Measurements from ENCODE around the gene AKR1D1.
"Not testable (repeated sequence)": the region's sequence is repeated elsewhere in the genome, so short reads cannot be mapped to it uniquely, and the experiment has no call there.

The AKR1D1 gene

DNA sequence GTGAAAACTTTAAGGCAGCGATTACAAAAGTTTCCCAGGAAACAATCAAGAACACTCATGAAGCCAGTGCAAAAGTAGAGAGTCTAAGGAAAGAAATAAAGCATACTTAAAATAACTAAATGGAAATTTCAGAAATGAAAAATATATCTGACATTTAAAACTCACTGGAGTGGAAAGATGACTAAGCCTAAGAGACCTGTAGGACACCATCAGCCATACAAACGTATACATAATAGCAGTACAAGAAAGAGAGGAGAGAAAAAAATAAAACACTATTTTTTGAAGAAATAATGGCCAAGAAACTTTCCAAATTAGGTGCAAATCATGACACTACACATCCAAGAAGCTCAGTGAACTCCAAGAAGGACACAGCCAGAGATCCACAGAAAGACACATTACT is 5.4 kb upstream of the AKR1D1 start:
- DNase-seq (ENCODE audit: extremely low spot score, insufficient read length, low read depth): no peak
- no peak for FAIRE-seq

DNA sequence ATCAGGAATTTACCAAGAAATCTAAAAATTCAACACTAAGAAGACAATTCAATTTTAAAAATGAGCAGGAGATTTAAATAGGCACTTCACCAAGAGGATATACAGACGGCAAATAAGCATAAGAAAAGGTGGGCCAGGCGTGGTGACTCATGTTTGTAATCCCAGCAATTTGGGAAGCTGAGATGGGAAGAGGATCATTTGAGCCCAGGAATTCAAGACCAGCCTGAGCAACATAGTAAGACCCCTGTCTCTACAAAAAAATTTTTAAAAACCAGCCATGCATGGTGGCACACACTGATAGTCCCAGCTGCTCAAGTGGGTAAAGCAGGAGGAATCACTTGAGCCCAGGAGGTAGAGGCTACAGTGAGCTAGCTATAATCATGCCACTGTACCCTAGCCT is 3.5 kb upstream of the AKR1D1 start:
- FAIRE-seq: no peak
- DNase-seq (ENCODE audit: extremely low spot score, insufficient read length, low read depth): no peak

DNA sequence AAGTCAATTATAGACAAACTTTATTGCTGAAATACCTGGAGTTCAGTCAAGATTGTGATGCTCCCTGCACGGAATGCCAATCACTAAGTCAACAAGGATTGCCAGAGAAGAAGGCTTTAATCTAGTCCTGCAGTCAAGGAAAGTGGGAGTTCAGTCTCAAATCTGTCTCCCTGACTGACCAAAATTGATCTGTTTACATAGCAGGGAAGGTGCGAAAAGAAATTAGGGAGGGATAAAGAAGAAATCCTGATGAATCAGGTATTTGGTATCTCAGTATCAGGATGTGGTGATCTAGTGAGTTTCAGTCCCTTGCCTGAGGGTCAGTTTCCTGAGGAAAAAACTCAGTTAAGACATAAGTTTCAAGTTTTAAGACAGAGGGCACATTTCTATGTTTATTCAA is 2.1 kb upstream of the AKR1D1 start:
- DNase-seq (ENCODE audit: extremely low spot score, insufficient read length, low read depth) (no peak), FAIRE-seq (no peak)

DNA sequence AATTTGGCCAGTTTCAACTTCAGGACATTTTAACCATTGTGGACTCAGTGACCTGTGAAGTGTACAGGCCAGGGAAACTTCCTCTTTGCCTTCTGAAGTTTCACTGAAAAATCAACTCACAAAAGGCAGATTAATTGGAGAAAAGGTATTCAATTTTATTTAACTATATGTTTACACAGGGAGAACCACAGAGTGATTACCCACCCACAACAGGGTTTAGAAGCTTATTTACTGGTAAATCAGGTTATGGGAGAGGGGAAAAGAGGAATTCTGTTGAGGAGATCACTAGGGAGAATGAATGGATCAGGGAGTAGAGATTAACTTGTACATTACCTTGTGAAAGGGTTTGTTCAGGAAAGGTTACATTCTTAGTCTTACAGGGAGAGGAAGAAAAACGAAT is 1.7 kb upstream of the AKR1D1 start:
- FAIRE-seq (no peak), DNase-seq (ENCODE audit: extremely low spot score, insufficient read length, low read depth) (no peak)

DNA sequence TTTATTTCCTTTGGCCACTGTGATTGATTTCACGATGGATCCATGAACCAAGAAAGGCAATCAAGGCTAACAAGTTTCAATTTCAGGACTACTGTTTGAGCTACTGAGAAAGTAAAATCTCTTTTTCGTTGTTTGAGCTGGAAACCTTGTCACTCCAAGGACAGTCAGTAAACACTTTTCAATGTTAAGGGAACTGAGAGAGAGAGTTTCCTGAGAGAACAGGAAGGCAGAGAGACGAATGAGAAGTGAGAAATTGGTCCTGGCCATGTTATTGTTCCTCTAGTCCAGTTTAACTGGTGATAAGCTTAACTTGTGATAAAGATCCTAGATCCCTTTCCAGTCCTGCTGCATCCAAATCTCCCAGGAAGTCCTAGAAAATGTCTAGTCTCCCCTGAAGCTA is 909 bp upstream of the AKR1D1 start:
- DNase-seq (ENCODE audit: extremely low spot score, insufficient read length, low read depth) (no peak), FAIRE-seq (peak; percentile 29)

DNA sequence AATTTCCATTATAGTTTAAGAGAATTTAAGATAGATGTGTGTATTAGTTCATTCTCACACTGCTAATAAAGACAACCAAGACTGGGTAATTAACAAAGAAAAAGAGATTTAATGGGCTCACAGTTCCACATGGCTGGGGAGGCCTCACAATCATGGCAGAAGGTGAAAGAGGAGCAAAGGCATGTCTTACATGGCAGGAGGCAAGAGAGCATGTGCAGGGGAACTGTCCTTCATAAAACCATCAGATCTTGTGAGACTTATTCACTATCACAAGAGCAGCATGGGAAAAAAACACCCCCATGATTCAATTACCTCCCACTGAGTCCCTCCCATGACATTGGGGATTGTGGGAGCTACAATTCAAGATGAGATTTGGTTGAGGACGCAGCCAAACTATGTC is 473 bp upstream of the AKR1D1 start:
- DNase-seq (ENCODE audit: extremely low spot score, insufficient read length, low read depth); FAIRE-seq: not testable (repeated sequence)

DNA sequence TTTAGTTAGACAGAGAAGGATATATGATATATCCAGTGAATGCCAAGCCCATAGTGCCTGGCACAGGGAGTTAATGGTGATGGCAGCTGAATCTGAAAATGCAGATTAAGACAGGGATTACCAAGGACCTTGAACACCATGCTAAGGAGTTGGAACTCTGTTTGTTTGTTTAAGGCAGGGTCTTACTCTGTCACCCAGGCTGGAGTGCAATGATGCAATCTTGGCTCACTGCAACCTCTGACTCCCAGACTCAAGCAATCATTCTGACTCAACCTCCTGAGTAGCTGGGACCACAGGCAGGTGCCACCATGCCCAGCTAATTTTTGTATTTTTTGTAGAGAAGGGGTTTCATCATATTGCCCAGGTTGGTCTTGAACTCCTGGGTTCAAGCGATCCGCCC is 1.6 kb downstream of the AKR1D1 start:
- DNase-seq (ENCODE audit: extremely low spot score, insufficient read length, low read depth) (no peak), FAIRE-seq (no peak)

DNA sequence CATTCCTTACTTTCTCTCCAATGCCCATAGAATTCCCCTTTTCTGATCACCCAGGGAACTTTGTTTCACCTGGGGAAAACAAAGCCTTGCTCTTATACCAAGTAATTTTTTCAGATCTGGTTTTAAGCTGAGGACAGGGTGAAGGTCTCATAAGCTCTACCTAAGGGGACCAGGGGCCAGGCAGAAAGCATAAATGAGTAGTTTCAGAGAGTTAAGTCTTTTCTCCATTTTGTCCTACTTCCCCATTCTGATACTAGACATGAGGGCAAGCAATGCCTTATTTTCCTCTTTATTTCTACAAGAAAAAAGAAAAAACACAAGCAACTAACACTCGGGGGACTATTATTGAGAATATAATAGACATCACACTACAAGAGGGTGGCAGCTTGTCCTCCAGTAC is 2.9 kb downstream of the AKR1D1 start:
- DNase-seq (ENCODE audit: extremely low spot score, insufficient read length, low read depth): no peak
- FAIRE-seq: no peak

DNA sequence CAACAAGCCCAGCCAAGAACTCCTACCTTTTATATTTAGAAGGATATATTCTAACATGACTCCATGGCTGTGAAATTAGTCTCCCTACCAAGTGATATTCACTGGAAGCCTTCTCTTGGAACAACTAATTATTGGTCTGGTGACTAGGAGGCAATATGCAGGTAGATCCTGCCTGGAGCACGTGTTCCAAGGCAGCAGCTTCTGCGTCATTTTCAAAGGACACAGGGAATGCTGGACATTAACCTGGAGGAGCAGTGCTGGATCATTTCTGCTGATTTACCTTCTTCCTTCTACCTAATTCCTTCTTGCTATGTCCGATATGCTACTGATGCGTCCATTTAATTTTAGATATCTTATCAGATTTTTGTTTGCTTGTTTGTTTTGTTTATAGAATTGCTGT is 5.6 kb downstream of the AKR1D1 start:
- no peak for DNase-seq (ENCODE audit: extremely low spot score, insufficient read length, low read depth)
- FAIRE-seq: no peak

DNA sequence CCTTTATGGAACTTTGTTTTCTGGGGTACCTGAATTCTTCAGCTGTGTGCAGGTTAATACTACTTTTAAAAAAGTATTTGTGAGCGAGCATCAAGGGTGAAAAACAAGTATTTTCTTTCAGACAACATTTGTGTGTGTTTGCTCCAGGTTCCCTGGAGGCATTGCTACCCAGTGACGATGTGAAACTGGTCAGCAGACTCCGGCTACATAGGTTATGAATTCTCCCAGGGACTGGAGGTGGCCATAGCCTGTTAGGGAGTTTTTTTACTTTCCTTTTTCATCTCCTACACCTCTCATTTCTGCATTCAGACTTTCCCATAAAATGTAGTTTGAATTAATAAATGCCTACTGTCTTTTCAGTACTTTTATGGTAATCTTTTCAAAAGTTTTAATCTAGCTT is 7.6 kb downstream of the AKR1D1 start:
- DNase-seq (ENCODE audit: extremely low spot score, insufficient read length, low read depth) (no peak), FAIRE-seq (no peak)

DNA sequence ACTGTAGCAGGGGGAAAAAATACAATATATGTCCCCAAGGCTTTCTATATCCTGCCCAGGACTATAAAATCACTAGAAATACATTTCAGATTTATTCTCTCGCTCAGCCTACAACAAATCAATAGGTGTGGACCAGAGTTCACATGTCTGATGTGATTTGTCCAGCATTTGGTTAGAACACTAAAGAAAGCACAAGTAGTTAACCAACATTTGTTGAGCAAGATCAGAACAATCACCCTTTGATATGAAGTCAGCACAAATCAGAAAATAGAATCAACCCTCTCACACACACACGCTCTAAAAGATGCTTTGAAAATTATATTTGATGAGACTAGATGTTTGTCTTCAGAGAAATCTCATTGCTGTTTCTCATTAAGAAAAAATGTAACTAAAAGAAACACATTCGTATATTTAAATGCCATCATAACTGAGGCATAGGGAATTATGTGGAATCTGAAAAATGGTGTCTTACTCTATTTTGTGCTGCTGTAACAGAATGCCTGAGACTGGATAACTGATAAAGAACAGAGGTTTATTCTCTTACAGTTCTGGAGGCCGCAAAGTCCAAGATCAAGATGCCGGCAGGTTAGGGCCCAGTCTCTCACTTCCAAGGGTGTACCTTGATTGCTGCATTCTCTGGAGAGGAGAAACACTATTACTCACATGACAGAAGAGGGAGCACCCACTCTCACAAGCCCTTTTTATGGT is 10.5 kb downstream of the AKR1D1 start:
- DNase-seq (ENCODE audit: extremely low spot score, insufficient read length, low read depth) (no peak), FAIRE-seq (no peak)

DNA sequence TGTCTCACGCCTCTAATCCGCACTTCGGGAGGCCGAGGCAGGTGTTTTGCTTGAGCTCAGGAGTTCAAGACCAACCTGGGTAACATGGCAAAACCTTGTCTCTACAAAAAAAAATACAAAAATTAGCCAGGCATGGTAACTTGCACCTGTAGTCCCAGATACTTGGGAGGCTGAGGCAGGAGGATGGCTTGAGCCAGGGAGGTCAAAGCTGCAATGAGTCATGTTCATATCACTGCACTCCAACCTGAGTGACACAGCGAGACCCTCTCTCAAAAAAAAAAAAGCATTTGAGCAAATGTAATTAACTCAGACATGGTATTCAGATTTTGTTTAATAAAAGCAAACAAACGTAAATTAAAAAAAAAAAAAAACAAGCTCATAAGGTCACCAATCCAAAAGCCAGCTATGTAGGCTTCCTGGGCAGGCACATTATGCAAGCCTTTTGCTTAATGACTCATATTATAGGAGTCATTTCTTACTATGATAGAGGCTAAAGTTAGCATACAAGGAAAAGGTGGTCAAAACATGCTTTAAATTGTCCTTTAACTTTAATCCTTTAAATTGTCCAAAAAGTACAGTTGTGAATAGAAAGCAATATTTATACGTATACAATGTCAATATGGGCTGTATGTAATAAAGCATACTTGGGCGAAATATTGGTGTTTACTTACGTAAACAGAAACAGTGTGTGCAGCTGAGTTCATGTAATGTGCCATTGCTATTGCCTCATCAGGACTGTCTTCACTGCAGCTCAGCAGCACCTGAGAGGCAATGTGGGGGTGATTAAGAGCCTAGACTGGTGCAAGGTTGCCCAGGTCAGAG is 13.0 kb downstream of the AKR1D1 start:
- FAIRE-seq (no peak), DNase-seq (ENCODE audit: extremely low spot score, insufficient read length, low read depth) (no peak)

DNA sequence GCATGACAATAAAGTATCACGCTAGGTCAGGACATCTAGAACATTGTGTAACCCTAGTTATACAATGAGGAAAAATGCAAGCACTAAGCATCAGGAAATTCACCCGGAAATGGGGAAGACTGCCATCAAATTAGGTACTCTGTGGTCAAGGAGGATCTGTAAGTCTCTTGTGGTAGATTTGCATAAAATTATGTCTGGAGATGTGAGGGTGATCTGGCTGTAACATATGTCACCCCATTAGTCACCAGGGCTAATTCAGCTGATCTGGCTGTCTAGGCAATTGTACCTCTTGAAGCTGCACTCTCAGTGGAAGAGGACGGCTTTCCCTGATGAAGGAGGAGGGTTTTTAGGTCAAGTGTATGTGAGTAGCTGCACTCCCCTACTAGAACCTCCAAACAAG is 14.8 kb downstream of the AKR1D1 start:
- no peak for FAIRE-seq
- DNase-seq (ENCODE audit: extremely low spot score, insufficient read length, low read depth): no peak

DNA sequence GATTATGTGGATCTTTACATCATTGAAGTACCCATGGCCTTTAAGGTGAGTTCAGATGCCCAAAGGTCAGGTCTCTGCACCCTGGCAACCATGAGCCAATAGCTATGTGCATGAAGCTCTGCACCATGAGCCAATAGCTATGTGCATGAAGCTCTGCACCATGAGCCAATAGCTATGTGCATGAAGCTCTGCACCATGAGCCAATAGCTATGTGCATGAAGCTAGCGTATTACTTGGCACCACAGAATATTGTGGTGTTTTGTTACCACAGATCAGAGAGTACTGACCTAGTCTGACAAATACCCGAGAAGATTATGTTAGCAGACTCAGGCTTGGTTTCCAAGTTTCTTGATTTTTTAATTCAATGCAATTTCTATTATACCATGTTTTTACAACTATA is 15.6 kb downstream of the AKR1D1 start:
- DNase-seq (ENCODE audit: extremely low spot score, insufficient read length, low read depth); FAIRE-seq: not testable (repeated sequence)

DNA sequence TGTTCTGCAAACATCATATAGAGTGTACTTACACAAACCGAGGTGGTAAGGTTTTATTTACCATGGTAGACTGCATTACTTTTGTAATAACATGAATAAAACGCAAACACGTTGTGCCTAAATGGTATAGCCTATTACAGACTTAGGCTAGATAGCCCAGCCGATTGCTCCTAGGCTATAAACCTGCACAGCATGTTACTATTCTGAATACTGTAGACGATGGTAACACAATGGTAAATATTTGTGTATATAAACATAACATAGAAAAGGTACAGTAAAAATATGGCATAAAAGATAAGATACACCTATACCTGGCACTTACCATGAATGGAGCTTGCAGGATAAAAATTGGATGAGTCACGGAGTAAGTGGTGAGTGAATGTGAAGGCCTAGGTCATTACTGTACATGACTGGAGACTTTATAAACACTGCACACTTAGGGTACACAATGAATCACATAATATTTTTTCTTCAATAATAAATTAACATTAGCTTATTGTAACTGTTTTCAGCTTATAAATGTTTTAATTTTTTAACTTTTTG is 16.3 kb downstream of the AKR1D1 start:
- no peak for DNase-seq (ENCODE audit: extremely low spot score, insufficient read length, low read depth)
- FAIRE-seq: no peak

DNA sequence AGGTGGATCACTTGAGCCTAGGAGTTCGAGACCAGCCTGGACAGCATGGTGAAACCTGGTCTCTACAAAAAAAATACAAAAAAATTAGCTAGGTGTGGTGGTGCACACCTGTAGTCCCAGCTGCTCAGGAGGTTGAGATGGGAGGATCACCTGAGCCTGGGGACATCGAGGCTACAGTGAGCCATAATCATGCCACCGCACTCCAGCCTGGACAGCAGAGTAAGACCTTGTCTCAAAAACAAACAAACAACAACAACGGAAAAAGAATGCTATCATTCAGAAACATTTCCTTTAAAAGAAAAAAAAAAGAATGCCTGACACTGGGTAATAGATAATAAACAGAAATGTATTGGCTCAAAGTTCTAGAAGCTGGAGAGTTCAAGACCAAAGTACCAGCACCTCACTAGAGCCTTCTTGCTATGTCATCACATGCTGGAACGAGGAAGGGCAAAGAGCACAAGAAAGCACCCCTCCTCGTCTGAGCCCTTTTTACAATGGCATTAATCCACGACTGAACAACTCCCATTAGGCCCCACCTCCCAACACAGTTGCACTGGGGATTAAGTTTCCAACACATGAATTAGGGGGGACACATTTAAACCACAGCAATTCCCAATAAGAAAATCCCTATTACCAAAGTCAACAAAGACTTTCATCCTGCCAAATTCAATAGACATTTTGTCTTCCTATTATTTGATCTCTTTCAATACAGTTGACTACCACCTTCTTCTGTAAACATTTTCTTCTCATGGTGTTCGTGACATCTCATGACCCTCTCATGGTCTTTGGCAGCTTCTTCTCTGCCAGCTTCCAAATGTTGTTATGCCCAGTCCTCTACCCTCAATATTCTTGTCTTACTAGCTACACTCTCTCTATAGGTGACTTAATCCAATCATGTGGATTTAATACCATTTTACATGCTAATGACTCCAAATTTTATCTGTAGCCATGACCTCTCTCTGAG is 20.0 kb downstream of the AKR1D1 start:
- DNase-seq (ENCODE audit: extremely low spot score, insufficient read length, low read depth) (no peak), FAIRE-seq (no peak)

DNA sequence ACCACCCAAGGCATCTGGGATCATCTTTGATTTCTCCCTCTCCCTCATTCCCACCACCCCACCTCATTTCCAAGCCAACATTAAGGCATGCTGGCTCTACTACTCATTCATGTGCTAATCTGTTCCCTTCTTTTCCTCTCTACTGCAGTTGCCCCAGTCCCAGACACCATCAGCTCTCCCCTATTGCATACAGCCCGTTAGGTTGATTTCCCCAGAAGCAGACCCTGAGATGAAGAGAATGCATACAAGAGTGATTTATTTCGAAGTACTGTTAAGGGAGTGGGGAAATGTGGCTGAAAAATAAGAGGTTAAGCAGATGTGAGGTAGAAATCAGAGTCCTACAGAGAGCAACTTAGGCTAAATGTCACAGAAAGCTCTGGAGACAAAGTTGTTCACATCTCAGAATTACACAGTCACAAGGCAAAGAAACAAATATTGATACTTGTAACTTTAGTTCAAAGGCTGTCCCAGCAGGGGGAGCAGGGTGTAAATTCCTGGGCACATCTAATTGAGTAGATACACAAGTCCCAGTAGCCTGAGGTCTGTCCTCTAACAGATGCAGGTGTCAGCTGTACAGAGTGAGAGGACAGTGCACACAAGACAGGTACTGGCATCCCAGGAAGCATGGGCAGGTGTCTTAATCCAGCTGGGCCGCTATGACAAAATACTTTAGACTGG is 20.9 kb downstream of the AKR1D1 start:
- DNase-seq (ENCODE audit: extremely low spot score, insufficient read length, low read depth): peak; percentile 5
- peak; percentile 63 for FAIRE-seq

DNA sequence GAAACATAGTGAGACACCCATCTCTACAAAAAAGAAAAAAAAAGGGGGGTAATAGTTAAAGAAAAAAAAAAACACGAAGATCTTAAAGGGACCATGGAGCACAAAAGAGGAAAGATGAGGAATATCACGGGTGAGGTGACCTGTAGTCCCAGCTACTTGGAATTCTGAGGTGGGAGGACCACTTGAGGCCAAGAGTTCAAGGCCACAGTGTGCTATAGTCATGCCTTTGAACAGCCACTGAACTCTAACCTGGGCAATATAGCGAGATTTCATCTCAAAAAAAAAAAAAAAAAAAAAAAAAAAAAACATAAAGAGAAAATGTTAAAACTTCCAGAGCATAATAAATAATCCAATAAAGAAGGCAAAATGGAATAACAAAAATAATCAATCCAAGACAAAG is 23.6 kb downstream of the AKR1D1 start:
- DNase-seq (ENCODE audit: extremely low spot score, insufficient read length, low read depth): no peak
- no peak for FAIRE-seq

DNA sequence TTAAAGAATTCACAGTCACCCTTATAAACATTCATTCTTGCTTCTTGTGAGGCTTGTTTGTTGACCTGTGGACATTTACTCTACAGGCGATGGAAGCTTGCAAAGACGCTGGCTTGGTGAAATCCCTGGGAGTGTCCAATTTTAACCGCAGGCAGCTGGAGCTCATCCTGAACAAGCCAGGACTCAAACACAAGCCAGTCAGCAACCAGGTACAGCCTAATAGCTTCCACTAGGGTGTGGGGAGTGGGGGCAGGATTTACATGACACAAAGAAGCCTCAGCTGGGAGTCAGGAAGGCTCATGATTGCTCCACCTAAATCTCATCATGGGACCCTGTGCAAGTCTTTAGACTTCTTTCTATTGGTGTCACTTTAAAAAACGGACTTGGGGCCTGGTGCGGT is 29.0 kb downstream of the AKR1D1 start:
- FAIRE-seq (no peak), DNase-seq (ENCODE audit: extremely low spot score, insufficient read length, low read depth) (no peak)

DNA sequence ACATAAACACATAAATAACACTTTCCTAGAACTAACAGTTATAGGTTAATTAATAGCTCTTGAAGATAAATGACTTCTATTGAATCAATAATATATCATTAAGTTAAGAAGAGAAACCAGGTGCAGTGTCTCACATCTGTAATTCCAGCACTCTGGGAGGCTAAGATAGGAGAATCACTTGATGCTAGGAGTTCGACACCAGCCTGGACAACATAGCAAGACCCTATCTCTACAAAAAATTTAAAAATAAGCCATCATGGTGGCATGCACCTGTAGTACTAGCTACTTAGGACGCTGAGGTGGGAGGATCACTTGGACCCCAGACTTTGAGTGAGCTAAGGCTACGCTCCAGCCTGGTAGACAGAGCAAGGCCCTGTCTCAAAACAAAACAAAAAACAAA is 38.8 kb downstream of the AKR1D1 start:
- no peak for FAIRE-seq
- no peak for DNase-seq (ENCODE audit: extremely low spot score, insufficient read length, low read depth)

All from GM18507 (cell line).